Fibroblast of the aortic adventitia (primary cell): Measurements from ENCODE around the gene EMX1. TPM values are rescaled to one million over a fixed set of nuclear protein-coding genes. Genes with fewer than 3 reads are reported as not detected.

Experiments
- DNase-seq: peaks from one replicate; pipeline ENCODE4 v3.0.0-alpha.2; 2010; ENCODE audit warnings: low read depth
- H3K4me3 ChIP-seq: 2 replicates; pipeline ENCODE4 v1.5.1; 2011; ENCODE audit warnings: low read depth, mild to moderate bottlenecking, control low read depth, low read length, moderate library complexity
- total RNA-seq: library from RNA; depleted of rRNA; stranded (reverse); fragments of >200 nt; gene quantifications from 2 replicates; pipeline ENCODE4 v1.2.3, GENCODE V29; 2012; ENCODE audit warnings: low replicate concordance
- TF ChIP-seq, protein P1 (sequence below): IDR thresholded peaks from 2 replicates; pipeline ENCODE4 v1.5.1; 2011; ENCODE audit warnings: mild to moderate bottlenecking, low read length, control low read depth, inconsistent platforms; ENCODE audit not compliant: insufficient read depth

The EMX1 gene
- total RNA-seq, 1 donor: not detected

- H3K4me3 ChIP-seq: no peak overlapping the region
- TF ChIP-seq, protein P1, sequence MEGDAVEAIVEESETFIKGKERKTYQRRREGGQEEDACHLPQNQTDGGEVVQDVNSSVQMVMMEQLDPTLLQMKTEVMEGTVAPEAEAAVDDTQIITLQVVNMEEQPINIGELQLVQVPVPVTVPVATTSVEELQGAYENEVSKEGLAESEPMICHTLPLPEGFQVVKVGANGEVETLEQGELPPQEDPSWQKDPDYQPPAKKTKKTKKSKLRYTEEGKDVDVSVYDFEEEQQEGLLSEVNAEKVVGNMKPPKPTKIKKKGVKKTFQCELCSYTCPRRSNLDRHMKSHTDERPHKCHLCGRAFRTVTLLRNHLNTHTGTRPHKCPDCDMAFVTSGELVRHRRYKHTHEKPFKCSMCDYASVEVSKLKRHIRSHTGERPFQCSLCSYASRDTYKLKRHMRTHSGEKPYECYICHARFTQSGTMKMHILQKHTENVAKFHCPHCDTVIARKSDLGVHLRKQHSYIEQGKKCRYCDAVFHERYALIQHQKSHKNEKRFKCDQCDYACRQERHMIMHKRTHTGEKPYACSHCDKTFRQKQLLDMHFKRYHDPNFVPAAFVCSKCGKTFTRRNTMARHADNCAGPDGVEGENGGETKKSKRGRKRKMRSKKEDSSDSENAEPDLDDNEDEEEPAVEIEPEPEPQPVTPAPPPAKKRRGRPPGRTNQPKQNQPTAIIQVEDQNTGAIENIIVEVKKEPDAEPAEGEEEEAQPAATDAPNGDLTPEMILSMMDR: no peak
- no peak for DNase-seq
These were observed 26.4 kb downstream of the EMX1 start for GRCh38 chr2:72943540-72944395.

DNA sequence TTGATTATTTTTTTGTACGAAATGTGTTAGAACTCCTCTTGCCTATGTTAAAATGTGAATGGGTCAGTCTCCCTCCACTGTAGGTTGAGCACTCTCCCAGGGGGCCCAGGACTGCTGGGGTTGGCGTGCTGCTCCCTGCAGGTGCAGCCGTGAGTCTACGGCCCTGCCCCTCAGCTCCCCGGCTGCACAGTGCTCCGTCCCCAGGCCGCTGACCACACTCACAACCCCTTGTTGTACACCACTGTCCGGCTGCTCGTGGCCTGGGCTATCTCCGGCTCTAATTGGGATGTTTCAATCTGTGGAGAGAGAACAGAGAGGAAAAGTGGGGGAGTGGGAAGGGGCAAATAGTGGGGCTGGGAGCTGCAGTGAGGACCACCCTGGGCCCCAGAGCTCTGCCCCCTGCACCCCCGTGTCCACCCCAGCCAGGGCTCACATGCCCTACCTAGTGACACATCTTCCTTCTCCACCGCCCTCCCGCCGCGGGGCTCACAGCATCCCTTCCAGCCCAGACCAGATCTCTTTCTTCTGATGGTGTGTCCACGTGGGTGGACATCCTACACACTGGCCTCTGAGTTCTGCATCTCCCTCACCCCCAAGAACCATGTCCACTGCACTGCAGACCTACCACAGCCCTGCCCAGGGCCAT, 27.6 kb downstream of the EMX1 start:
- no peak overlapping the region for H3K4me3 ChIP-seq
- TF ChIP-seq, protein P1: no peak

GRCh38 chr2:72945450-72946019, 28.2 kb downstream of the EMX1 start:
- TF ChIP-seq, protein P1: no peak
- H3K4me3 ChIP-seq: no peak overlapping the region
- no peak for DNase-seq

More for the DNA sequence above, 27.6 kb downstream of the EMX1 start:
- DNase-seq: no peak

GRCh38 chr2:72946466-72946865, 29.1 kb downstream of the EMX1 start:
- TF ChIP-seq, protein P1: no peak
- no peak for DNase-seq
- no peak overlapping the region for H3K4me3 ChIP-seq

GRCh38 chr2:72947952-72948830, 30.9 kb downstream of the EMX1 start:
- no peak for DNase-seq
- no peak overlapping the region for H3K4me3 ChIP-seq
- TF ChIP-seq, protein P1: no peak

DNA sequence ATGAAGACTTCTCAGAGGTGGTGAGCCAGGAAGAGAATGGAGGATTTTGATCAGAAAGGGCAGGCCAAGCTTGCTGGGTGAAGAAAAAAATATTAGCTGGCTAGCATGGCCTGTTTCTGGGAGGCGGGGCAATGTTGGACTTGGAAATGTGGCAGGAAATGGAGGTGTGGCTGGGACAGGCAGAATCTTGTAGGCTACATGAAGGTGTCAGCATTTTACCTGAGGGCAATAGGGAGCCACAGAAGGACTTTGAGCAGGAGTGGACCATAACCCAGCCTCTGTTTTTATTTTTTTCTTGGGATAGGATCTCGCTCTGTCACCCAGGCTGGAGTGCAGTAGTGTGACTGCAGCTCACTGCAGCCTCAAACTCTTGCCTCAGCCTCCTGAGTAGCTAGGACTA, 31.7 kb downstream of the EMX1 start:
- DNase-seq: no peak
- no peak overlapping the region for H3K4me3 ChIP-seq
- TF ChIP-seq, protein P1: no peak
